ENCODE data around the gene GRPR.

Gene GRPR

GRCh38 chrX:16120431-16120830 lies 2.9 kb upstream of the GRPR start:
- no peak for ATAC-seq
- TF ChIP-seq ZNF8 (CRISPR knock-in tag; IDR thresholded peaks at IDR 0.05) (no peak), ZC3H10 (CRISPR knock-in tag; IDR thresholded peaks at IDR 0.05) (no peak)

- ATAC-seq = no peak
- no peak for TF ChIP-seq ARNTL (CRISPR knock-in tag; IDR thresholded peaks at IDR 0.05; ENCODE audit: borderline replicate concordance, low read depth)
- TF ChIP-seq ZFP30 (CRISPR knock-in tag; IDR thresholded peaks at IDR 0.05) = no peak
Observed at GRCh38 chrX:16124201-16124600, 836 bp downstream of the GRPR start.

GRCh38 chrX:16125520-16126149 lies 2.3 kb downstream of the GRPR start:
- ATAC-seq = no peak; the same call in 2 of the 3 replicates
- TF ChIP-seq CREB5 (CRISPR knock-in tag; IDR thresholded peaks at IDR 0.05; ENCODE audit: low read depth) (no peak), TCF4 (CRISPR knock-in tag; IDR thresholded peaks at IDR 0.05; ENCODE audit: borderline replicate concordance) (no peak), ZC3H10 (CRISPR knock-in tag; IDR thresholded peaks at IDR 0.05) (no peak), ZNF565 (CRISPR knock-in tag; conservative IDR thresholded peaks at IDR 0.05; ENCODE audit: low read depth) (no peak), ZFP30 (CRISPR knock-in tag; IDR thresholded peaks at IDR 0.05) (no peak), OSR1 (CRISPR knock-in tag; IDR thresholded peaks at IDR 0.05) (no peak), CSRNP3 (CRISPR knock-in tag; IDR thresholded peaks at IDR 0.05) (no peak), GLIS3 (CRISPR knock-in tag; IDR thresholded peaks at IDR 0.05) (no peak), SNAI2 (CRISPR knock-in tag; IDR thresholded peaks at IDR 0.05) (no peak), ZFP3 (CRISPR knock-in tag; IDR thresholded peaks at IDR 0.05) (no peak), TOX (CRISPR knock-in tag; IDR thresholded peaks at IDR 0.05; ENCODE audit: borderline replicate concordance) (no peak), RARB (CRISPR knock-in tag; IDR thresholded peaks at IDR 0.05) (no peak)

GRCh38 chrX:16130707-16131106 lies 7.3 kb downstream of the GRPR start:
- ATAC-seq = no peak
- TF ChIP-seq ZFP3 (CRISPR knock-in tag; IDR thresholded peaks at IDR 0.05) = no peak
- no peak for TF ChIP-seq TSHZ2 (CRISPR knock-in tag; IDR thresholded peaks at IDR 0.05)
- TF ChIP-seq BACH2 (CRISPR knock-in tag; IDR thresholded peaks at IDR 0.05; ENCODE audit: borderline replicate concordance) = no peak
- TF ChIP-seq ARNTL (CRISPR knock-in tag; IDR thresholded peaks at IDR 0.05; ENCODE audit: borderline replicate concordance, low read depth) = no peak

- TF ChIP-seq ESRRG (CRISPR knock-in tag; IDR thresholded peaks at IDR 0.05) (no peak), ARNTL (CRISPR knock-in tag; IDR thresholded peaks at IDR 0.05; ENCODE audit: borderline replicate concordance, low read depth) (no peak), POU6F1 (CRISPR knock-in tag; IDR thresholded peaks at IDR 0.05; ENCODE audit: borderline replicate concordance, low read depth) (no peak), PPARA (CRISPR knock-in tag; IDR thresholded peaks at IDR 0.05; ENCODE audit: borderline replicate concordance) (no peak)
Observed at GRCh38 chrX:16134936-16135335, 11.6 kb downstream of the GRPR start.

More at GRCh38 chrX:16134936-16135335, 11.6 kb downstream of the GRPR start:
- no peak for ATAC-seq
